Measurements from ENCODE around the gene ABO. TPM values are rescaled to one million over a fixed set of nuclear protein-coding genes. Genes with fewer than 3 reads are reported as not detected.

ABO gene
- total RNA-seq, 4 donors from 2014 or later = 43.7 to 283 (median 148) TPM

GRCh38 chr9:133277467-133277866 is 2.5 kb upstream of the ABO start:
- TF ChIP-seq CTCF (IDR thresholded peaks at IDR 0.05) (no peak), POLR2A (IDR thresholded peaks at IDR 0.05) (no peak)
- no peak overlapping the region for H3K27ac ChIP-seq
- peaks cover 0 to 20% (median 2%) of the 10 kb centered on the region in 4 donors for H3K4me1 ChIP-seq
- H3K27me3 ChIP-seq = no peaks in the 10 kb centered on the region
- peak in 1 of 3 donors; percentile 22 for DNase-seq
- H3K9me3 ChIP-seq = peaks cover 0 to 3% (median 0%) of the 10 kb centered on the region in 4 donors
- no peak overlapping the region for H3K4me3 ChIP-seq
- no peaks in the 10 kb centered on the region for H3K36me3 ChIP-seq

GRCh38 chr9:133276923-133277322 is 1.9 kb upstream of the ABO start:
- Histone ChIP-seq H3K36me3 (no peaks in the 10 kb centered on the region), H3K4me1 (peaks cover 0 to 21% (median 1%) of the 10 kb centered on the region in 4 donors), H3K9me3 (peaks cover 0 to 3% (median 0%) of the 10 kb centered on the region in 4 donors), H3K27ac (no peak overlapping the region), H3K4me3 (no peak overlapping the region), H3K27me3 (no peaks in the 10 kb centered on the region)
- TF ChIP-seq CTCF (IDR thresholded peaks at IDR 0.05) (no peak), POLR2A (IDR thresholded peaks at IDR 0.05) (no peak)
- DNase-seq = peak in 1 of 3 donors; percentile 17

GRCh38 chr9:133276001-133276884 is 1.2 kb upstream of the ABO start:
- DNase-seq = peak in 1 of 3 donors; percentile 55
- peaks cover 0 to 24% (median 1%) of the 10 kb centered on the region in 4 donors for H3K4me1 ChIP-seq
- H3K27me3 ChIP-seq = no peaks in the 10 kb centered on the region
- peak overlapping the region; percentile 25 to 99 (median 94) for H3K27ac ChIP-seq
- no peaks in the 10 kb centered on the region for H3K36me3 ChIP-seq
- H3K9me3 ChIP-seq = peaks cover 0 to 3% (median 0%) of the 10 kb centered on the region in 4 donors
- peak overlapping the region; percentile 20 to 83 (median 58) for H3K4me3 ChIP-seq
- no peak for TF ChIP-seq CTCF (IDR thresholded peaks at IDR 0.05)
- no peak for TF ChIP-seq POLR2A (IDR thresholded peaks at IDR 0.05)

GRCh38 chr9:133274236-133275104 is 531 bp downstream of the ABO start:
- H3K4me3 ChIP-seq = peak overlapping the region; percentile 20 to 83 (median 58)
- peak overlapping the region; percentile 25 to 99 (median 94) for H3K27ac ChIP-seq
- peaks cover 0 to 14% (median 0%) of the 10 kb centered on the region in 4 donors for H3K4me1 ChIP-seq
- H3K36me3 ChIP-seq = no peaks in the 10 kb centered on the region
- H3K9me3 ChIP-seq = peaks cover 0 to 3% (median 0%) of the 10 kb centered on the region in 4 donors
- TF ChIP-seq POLR2A (IDR thresholded peaks at IDR 0.05) = no peak
- no peak for TF ChIP-seq CTCF (IDR thresholded peaks at IDR 0.05)
- peak in 2 of 3 donors; percentile 44 to 65 for DNase-seq
- no peaks in the 10 kb centered on the region for H3K27me3 ChIP-seq

GRCh38 chr9:133273819-133274218 is 1.2 kb downstream of the ABO start:
- Histone ChIP-seq H3K9me3 (peaks cover 0 to 3% (median 0%) of the 10 kb centered on the region in 4 donors), H3K4me1 (peaks cover 0 to 14% (median 0%) of the 10 kb centered on the region in 4 donors), H3K27ac (peak overlapping the region in 3 of 4 donors; percentile 90 to 99 (median 98)), H3K27me3 (no peaks in the 10 kb centered on the region), H3K4me3 (peak overlapping the region in 3 of 4 donors; percentile 49 to 83 (median 67)), H3K36me3 (no peaks in the 10 kb centered on the region)
- TF ChIP-seq CTCF (IDR thresholded peaks at IDR 0.05) (no peak), POLR2A (IDR thresholded peaks at IDR 0.05) (no peak)
- peak in 1 of 3 donors; percentile 47 for DNase-seq
